HCT116 (cell line): ENCODE data around the gene SLC4A2.

Experiments
- EGR1 ChIP-seq: IDR thresholded peaks from 2 replicates; pipeline ENCODE4 v1.6.1; 2012; ENCODE audit warnings: low read depth
- EZH2phosphoT487 ChIP-seq: fragments of 200-600 bp; IDR thresholded peaks from 2 replicates; pipeline ENCODE4 v1.6.1; 2018; ENCODE audit warnings: antibody characterized with exemption, borderline replicate concordance
- POLR2A ChIP-seq: IDR thresholded peaks from 2 replicates; pipeline ENCODE4 v1.7.0; 2011; ENCODE audit warnings: borderline replicate concordance; ENCODE audit not compliant: insufficient read depth, insufficient read length; ENCODE audit errors: extremely low read depth
- POLR2AphosphoS5 ChIP-seq: IDR thresholded peaks from 2 replicates; pipeline ENCODE4 v1.6.1; 2011; ENCODE audit warnings: mild to moderate bottlenecking, low read depth, low read length, moderate library complexity
- RAD21 ChIP-seq: IDR thresholded peaks from 2 replicates; pipeline ENCODE4 v1.6.1; 2012; ENCODE audit warnings: low read depth, mild to moderate bottlenecking
- SIN3A ChIP-seq: IDR thresholded peaks from 2 replicates; pipeline ENCODE4 v1.6.1; 2012; ENCODE audit warnings: low read depth
- ZNF274 ChIP-seq: fragments of 200-500 bp; sonication (Bioruptor generic); IDR thresholded peaks from 2 replicates; pipeline ENCODE4 v1.6.1; 2014; ENCODE audit warnings: mild to moderate bottlenecking, low read depth, low read length, inconsistent platforms
- TF ChIP-seq, protein P1 (sequence below), 3 experiments: fragments of 200-600 bp in 1 of 3; sonication (generic) in 1 of 3; IDR thresholded peaks in 2 of 3; conservative IDR thresholded peaks in 1 of 3; 2 replicates each; pipeline ENCODE4 v1.5.1; 2012 to 2017; ENCODE audit warnings: low read depth in 2 of 3, low read length in 2 of 3, antibody characterized with exemption in 1 of 3, borderline replicate concordance in 1 of 3, control low read depth in 1 of 3, mild to moderate bottlenecking in 1 of 3, mixed read lengths in 1 of 3, mixed run types in 1 of 3, moderate library complexity in 1 of 3; ENCODE audit not compliant: insufficient read depth in 1 of 3
- TF ChIP-seq, protein P2 (sequence below): IDR thresholded peaks from 2 replicates; pipeline ENCODE4 v1.6.1; 2012
- TF ChIP-seq, protein P3 (sequence below): IDR thresholded peaks from 2 replicates; pipeline ENCODE4 v1.6.1; 2012; ENCODE audit warnings: low read depth

DNA sequence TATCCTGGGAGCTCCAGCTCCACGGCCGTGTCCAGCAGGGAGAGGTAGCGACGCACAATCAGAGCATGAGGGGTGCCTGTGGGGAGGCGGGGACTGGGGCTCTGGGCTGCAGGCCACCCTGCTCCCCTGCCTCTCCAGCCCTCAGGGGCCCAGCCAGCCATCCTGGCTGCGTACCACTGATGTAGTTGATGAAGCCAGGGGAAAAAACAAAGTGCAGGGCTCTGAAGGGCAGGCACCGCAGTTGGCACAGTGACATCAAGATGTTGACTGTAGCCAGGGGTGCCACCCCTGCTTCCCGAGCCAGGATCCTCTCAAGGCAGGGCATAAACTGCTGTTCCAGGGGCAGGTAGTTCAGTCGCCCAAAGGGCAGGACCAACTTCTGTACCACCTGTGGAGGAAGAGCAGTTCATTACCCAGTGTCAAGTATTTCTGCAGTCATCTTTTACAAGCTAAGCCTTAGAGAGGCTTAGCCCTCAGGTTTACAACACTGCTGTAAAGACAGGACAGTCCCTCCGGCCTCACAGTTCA is 18.4 kb downstream of the SLC4A2 start:
- TF ChIP-seq, protein P1, sequence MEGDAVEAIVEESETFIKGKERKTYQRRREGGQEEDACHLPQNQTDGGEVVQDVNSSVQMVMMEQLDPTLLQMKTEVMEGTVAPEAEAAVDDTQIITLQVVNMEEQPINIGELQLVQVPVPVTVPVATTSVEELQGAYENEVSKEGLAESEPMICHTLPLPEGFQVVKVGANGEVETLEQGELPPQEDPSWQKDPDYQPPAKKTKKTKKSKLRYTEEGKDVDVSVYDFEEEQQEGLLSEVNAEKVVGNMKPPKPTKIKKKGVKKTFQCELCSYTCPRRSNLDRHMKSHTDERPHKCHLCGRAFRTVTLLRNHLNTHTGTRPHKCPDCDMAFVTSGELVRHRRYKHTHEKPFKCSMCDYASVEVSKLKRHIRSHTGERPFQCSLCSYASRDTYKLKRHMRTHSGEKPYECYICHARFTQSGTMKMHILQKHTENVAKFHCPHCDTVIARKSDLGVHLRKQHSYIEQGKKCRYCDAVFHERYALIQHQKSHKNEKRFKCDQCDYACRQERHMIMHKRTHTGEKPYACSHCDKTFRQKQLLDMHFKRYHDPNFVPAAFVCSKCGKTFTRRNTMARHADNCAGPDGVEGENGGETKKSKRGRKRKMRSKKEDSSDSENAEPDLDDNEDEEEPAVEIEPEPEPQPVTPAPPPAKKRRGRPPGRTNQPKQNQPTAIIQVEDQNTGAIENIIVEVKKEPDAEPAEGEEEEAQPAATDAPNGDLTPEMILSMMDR (IDR thresholded peaks at IDR 0.05 in 2 of 3, conservative IDR thresholded peaks at IDR 0.05 in 1 of 3; ENCODE audit: borderline replicate concordance in 1 of 3, insufficient read depth in 1 of 3, low read depth in 2 of 3, low read length in 2 of 3), result no peak
- TF ChIP-seq, protein P2, sequence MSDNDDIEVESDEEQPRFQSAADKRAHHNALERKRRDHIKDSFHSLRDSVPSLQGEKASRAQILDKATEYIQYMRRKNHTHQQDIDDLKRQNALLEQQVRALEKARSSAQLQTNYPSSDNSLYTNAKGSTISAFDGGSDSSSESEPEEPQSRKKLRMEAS, result no peak
- TF ChIP-seq SIN3A (no peak), POLR2A (no peak), EZH2phosphoT487 (no peak), EGR1 (no peak), POLR2AphosphoS5 (no peak; the same call in 1 of the 2 replicates), ZNF274 (no peak), RAD21 (no peak)
- TF ChIP-seq, protein P3, sequence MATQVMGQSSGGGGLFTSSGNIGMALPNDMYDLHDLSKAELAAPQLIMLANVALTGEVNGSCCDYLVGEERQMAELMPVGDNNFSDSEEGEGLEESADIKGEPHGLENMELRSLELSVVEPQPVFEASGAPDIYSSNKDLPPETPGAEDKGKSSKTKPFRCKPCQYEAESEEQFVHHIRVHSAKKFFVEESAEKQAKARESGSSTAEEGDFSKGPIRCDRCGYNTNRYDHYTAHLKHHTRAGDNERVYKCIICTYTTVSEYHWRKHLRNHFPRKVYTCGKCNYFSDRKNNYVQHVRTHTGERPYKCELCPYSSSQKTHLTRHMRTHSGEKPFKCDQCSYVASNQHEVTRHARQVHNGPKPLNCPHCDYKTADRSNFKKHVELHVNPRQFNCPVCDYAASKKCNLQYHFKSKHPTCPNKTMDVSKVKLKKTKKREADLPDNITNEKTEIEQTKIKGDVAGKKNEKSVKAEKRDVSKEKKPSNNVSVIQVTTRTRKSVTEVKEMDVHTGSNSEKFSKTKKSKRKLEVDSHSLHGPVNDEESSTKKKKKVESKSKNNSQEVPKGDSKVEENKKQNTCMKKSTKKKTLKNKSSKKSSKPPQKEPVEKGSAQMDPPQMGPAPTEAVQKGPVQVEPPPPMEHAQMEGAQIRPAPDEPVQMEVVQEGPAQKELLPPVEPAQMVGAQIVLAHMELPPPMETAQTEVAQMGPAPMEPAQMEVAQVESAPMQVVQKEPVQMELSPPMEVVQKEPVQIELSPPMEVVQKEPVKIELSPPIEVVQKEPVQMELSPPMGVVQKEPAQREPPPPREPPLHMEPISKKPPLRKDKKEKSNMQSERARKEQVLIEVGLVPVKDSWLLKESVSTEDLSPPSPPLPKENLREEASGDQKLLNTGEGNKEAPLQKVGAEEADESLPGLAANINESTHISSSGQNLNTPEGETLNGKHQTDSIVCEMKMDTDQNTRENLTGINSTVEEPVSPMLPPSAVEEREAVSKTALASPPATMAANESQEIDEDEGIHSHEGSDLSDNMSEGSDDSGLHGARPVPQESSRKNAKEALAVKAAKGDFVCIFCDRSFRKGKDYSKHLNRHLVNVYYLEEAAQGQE, result no peak
